ENCODE data around the gene DDX39A.
"Not testable (repeated sequence)": the region's sequence is repeated elsewhere in the genome, so short reads cannot be mapped to it uniquely, and the experiment has no call there.

The DDX39A gene

DNA sequence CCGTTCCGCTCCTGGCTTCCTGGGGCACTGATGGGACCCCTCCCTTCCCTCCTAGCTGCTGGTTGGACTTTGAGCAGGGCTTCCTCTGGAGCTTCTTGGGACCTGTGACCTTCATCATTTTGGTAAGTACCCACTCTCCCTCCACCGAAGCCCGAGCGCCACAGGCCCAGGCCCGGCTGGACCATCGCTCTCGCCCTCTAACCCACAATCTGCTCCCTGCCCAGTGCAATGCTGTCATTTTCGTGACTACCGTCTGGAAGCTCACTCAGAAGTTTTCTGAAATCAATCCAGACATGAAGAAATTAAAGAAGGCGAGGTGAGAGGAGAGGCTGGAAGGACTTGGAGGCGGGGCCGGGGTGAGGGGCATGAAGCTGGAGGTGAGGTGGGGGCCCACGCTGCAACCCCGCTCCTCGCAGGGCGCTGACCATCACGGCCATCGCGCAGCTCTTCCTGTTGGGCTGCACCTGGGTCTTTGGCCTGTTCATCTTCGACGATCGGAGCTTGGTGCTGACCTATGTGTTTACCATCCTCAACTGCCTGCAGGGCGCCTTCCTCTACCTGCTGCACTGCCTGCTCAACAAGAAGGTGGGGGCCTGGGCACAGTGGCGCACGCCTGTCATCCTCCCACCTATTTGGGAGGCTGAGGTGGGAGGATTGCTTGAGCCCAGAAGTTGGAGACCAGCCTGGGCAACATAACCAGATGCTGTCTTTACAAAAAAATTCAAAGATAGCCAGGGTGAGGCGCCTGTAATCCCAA, 12.3 kb downstream of the DDX39A start:
- peaks cover 80% of the 10 kb centered on the region for H3K36me3 Mint-ChIP-seq (ENCODE audit: low read depth)
- peak overlapping the region; percentile 49 for H3K27ac Mint-ChIP-seq
- H3K4me1 Mint-ChIP-seq (ENCODE audit: low read depth) = peaks cover 28% of the 10 kb centered on the region
- no peaks in the 10 kb centered on the region for H3K27me3 Mint-ChIP-seq
- H3K9me3 Mint-ChIP-seq = no peaks in the 10 kb centered on the region
- peak overlapping the region; percentile 23 for H3K4me3 Mint-ChIP-seq

GRCh38 chr19:14405758-14406644, 13.1 kb downstream of the DDX39A start:
- no peaks in the 10 kb centered on the region for H3K9me3 Mint-ChIP-seq
- H3K27ac Mint-ChIP-seq = peak overlapping the region; percentile 71
- H3K4me3 Mint-ChIP-seq = no peak overlapping the region
- H3K36me3 Mint-ChIP-seq (ENCODE audit: low read depth) = peaks cover 80% of the 10 kb centered on the region
- H3K4me1 Mint-ChIP-seq (ENCODE audit: low read depth) = peaks cover 27% of the 10 kb centered on the region
- no peaks in the 10 kb centered on the region for H3K27me3 Mint-ChIP-seq

DNA sequence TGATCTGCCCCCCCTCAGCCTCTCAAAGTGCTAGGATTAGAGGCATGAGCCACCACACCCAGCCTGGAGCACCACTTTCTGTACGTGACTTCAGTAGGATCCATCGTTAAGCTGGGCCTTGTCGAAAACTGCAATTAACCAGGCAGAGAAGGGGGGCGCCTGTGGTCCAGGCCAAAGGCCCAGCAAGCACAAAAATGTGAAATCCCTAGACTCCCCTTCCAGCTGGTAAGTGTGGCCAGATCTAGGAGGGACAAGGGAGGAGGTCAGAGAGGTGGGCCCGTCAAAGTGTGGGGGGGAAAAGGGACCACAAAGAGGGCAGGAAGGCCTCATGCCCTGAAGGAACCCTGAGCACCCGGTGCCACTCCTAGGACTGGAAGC, 13.8 kb downstream of the DDX39A start:
- H3K27ac Mint-ChIP-seq = peak overlapping the region; percentile 71
- no peaks in the 10 kb centered on the region for H3K27me3 Mint-ChIP-seq
- no peaks in the 10 kb centered on the region for H3K9me3 Mint-ChIP-seq
- peaks cover 80% of the 10 kb centered on the region for H3K36me3 Mint-ChIP-seq (ENCODE audit: low read depth)
- peaks cover 27% of the 10 kb centered on the region for H3K4me1 Mint-ChIP-seq (ENCODE audit: low read depth)
- H3K4me3 Mint-ChIP-seq = no peak overlapping the region

GRCh38 chr19:14404312-14404711, 14.8 kb downstream of the DDX39A start:
- Mint-ChIP-seq H3K27me3 (no peaks in the 10 kb centered on the region), H3K4me3 (no peak overlapping the region), H3K4me1 (ENCODE audit: low read depth) (peaks cover 18% of the 10 kb centered on the region), H3K36me3 (ENCODE audit: low read depth) (peaks cover 75% of the 10 kb centered on the region), H3K9me3 (no peaks in the 10 kb centered on the region), H3K27ac (peak overlapping the region; percentile 52)

- not testable (repeated sequence) for H3K4me1 Mint-ChIP-seq (ENCODE audit: low read depth); H3K27ac Mint-ChIP-seq; H3K4me3 Mint-ChIP-seq; H3K27me3 Mint-ChIP-seq; H3K9me3 Mint-ChIP-seq
- H3K36me3 Mint-ChIP-seq (ENCODE audit: low read depth) = peaks cover 73% of the 10 kb centered on the region
These were observed 15.8 kb downstream of the DDX39A start for GRCh38 chr19:14403145-14403930.

- no peak overlapping the region for H3K4me3 Mint-ChIP-seq
- no peaks in the 10 kb centered on the region for H3K9me3 Mint-ChIP-seq
- peak overlapping the region; percentile 76 for H3K27ac Mint-ChIP-seq
- H3K36me3 Mint-ChIP-seq (ENCODE audit: low read depth) = peaks cover 72% of the 10 kb centered on the region
- peaks cover 8% of the 10 kb centered on the region for H3K4me1 Mint-ChIP-seq (ENCODE audit: low read depth)
- H3K27me3 Mint-ChIP-seq = no peaks in the 10 kb centered on the region
These were observed 16.6 kb downstream of the DDX39A start for GRCh38 chr19:14402332-14403144.

GRCh38 chr19:14401468-14402195, 17.5 kb downstream of the DDX39A start:
- Mint-ChIP-seq H3K9me3 (no peaks in the 10 kb centered on the region), H3K36me3 (ENCODE audit: low read depth) (peaks cover 71% of the 10 kb centered on the region), H3K4me3 (no peak overlapping the region), H3K27ac (peak overlapping the region; percentile 55), H3K27me3 (no peaks in the 10 kb centered on the region), H3K4me1 (ENCODE audit: low read depth) (peaks cover 14% of the 10 kb centered on the region)

- Mint-ChIP-seq H3K27me3 (no peaks in the 10 kb centered on the region), H3K9me3 (no peaks in the 10 kb centered on the region), H3K27ac (peak overlapping the region; percentile 49), H3K4me3 (no peak overlapping the region), H3K4me1 (ENCODE audit: low read depth) (peaks cover 20% of the 10 kb centered on the region), H3K36me3 (ENCODE audit: low read depth) (peaks cover 72% of the 10 kb centered on the region)
These were observed 18.1 kb downstream of the DDX39A start for GRCh38 chr19:14400951-14401431.

DNA sequence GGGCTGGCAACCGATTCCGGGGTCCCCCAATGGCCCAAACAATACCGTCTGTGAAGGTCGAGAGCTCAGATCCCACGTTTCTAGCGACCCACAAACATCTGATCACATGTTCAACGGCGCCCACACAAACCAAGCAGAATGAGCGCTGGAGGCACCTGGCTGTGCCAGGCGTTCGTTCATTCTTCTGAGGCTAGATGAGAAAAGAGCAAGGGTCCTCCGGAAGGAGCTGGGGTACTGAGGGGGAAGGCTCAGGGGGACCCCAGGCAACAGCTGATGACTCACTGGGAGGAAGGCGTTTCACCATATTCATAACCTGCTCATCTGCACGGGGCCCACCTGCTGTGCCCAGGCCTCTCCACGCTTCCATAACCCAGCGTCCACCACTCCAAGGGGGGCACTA, 22.0 kb downstream of the DDX39A start:
- H3K27me3 Mint-ChIP-seq, H3K9me3 Mint-ChIP-seq, H3K4me3 Mint-ChIP-seq: not testable (repeated sequence)
- Mint-ChIP-seq H3K27ac (peak overlapping the region; percentile 79), H3K36me3 (ENCODE audit: low read depth) (peaks cover 75% of the 10 kb centered on the region), H3K4me1 (ENCODE audit: low read depth) (peaks cover 36% of the 10 kb centered on the region)

- peaks cover 36% of the 10 kb centered on the region for H3K4me1 Mint-ChIP-seq (ENCODE audit: low read depth)
- H3K36me3 Mint-ChIP-seq (ENCODE audit: low read depth) = peaks cover 75% of the 10 kb centered on the region
- H3K27me3 Mint-ChIP-seq, H3K9me3 Mint-ChIP-seq, H3K4me3 Mint-ChIP-seq: not testable (repeated sequence)
- peak overlapping the region; percentile 79 for H3K27ac Mint-ChIP-seq
These were observed 22.4 kb downstream of the DDX39A start for GRCh38 chr19:14396730-14397129.

GRCh38 chr19:14395710-14396336, 23.3 kb downstream of the DDX39A start:
- Mint-ChIP-seq H3K27ac (peak overlapping the region; percentile 79), H3K36me3 (ENCODE audit: low read depth) (peaks cover 75% of the 10 kb centered on the region)

DNA sequence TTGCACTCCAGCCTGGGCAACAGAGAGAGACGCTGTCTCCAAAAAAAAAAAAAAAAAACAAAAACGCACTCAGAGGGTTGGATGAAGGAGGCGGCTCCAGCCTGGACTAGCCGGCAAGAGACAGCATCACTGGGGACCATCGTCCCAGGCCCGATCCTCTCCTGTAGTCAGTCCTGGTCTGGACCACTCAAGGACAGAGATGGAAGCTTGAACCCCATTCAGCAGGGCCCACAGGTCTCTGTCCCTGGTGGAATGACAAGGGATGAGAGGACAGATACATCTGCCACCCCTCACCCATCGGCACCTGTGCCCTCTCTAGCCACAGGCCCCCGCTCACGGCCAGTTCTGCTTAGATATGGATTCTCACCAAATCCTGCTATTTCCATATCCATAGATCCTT, 23.9 kb downstream of the DDX39A start:
- Mint-ChIP-seq H3K27me3 (no peaks in the 10 kb centered on the region), H3K36me3 (ENCODE audit: low read depth) (peaks cover 76% of the 10 kb centered on the region), H3K4me1 (ENCODE audit: low read depth) (peaks cover 36% of the 10 kb centered on the region), H3K27ac (peak overlapping the region; percentile 55), H3K9me3 (no peaks in the 10 kb centered on the region), H3K4me3 (no peak overlapping the region)

More at GRCh38 chr19:14395710-14396336, 23.3 kb downstream of the DDX39A start:
- no peak overlapping the region for H3K4me3 Mint-ChIP-seq
- H3K4me1 Mint-ChIP-seq (ENCODE audit: low read depth) = peaks cover 36% of the 10 kb centered on the region
- H3K9me3 Mint-ChIP-seq = no peaks in the 10 kb centered on the region
- no peaks in the 10 kb centered on the region for H3K27me3 Mint-ChIP-seq

DNA sequence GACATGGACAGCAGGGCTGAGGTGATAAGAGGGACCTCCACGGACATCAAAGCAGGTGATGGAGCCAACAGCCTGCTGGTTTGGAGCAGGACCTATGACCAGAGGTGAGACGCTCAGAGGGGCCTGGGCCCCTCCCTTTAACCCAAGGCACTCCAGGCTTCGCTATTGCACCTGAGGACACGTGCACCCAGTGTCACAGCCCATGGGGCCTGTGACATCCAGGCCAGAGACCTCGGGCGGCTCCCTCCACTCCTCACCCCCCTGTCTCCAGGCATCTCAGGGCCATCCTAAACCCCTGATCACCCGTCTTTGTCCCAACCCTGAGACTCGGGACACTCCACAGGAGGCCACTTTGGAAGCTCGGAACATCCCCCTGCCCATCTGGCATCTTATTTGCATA, 25.0 kb downstream of the DDX39A start:
- Mint-ChIP-seq H3K27ac (peak overlapping the region; percentile 63), H3K27me3 (no peaks in the 10 kb centered on the region), H3K4me1 (ENCODE audit: low read depth) (peaks cover 36% of the 10 kb centered on the region), H3K9me3 (no peaks in the 10 kb centered on the region), H3K4me3 (no peak overlapping the region), H3K36me3 (ENCODE audit: low read depth) (peaks cover 78% of the 10 kb centered on the region)
